HCT116 (cell line): ENCODE measurements around the gene STX10. TPM values are rescaled to one million over a fixed set of nuclear protein-coding genes. Genes with fewer than 3 reads are reported as not detected.
"Not testable (repeated sequence)": the region's sequence is repeated elsewhere in the genome, so short reads cannot be mapped to it uniquely, and the experiment has no call there.

Source experiments
- ATAC-seq: fragments of 200-7000 bp; cut with Tn5 transposase; 2 replicates; pipeline ENCODE4 v1.9.1; 2020; ENCODE audit warnings: mild to moderate bottlenecking, moderate library complexity
- BruUV-seq: library from RNA; stranded (reverse); fragments of 400-500 nt; replicated peaks from 2 replicates; lab custom pipeline; 2021; lab: Mats Ljungman, UMichigan
- CTCF ChIA-PET: fragments of 300-600 bp; sonication (Branson Sonifier 250); formaldehyde crosslinking; loops from one replicate; lab custom pipeline; 2021; ENCODE audit warnings: antibody characterized with exemption; lab: Charles Lee
- POLR2A ChIA-PET: fragments of 300-600, 350-600 bp; sonication (Branson Sonifier 250); formaldehyde crosslinking; loops from one replicate; lab custom pipeline; 2021; ENCODE audit warnings: antibody characterized with exemption; lab: Charles Lee
- RAD21 ChIA-PET, 2 experiments: fragments of 300-600 bp; sonication (Branson Sonifier 250); formaldehyde crosslinking; loops; one replicate each; lab custom pipeline; 2023; ENCODE audit warnings: low total read pairs in 2 of 2; ENCODE audit not compliant: uncharacterized antibody in 2 of 2, unreplicated experiment in 2 of 2, low non-redundant PET in 1 of 2; lab: Charles Lee
- DNase-seq: peaks from one replicate; pipeline ENCODE4 v3.0.0-alpha.2; 2010; ENCODE audit warnings: low read depth, low spot score
- H2AFZ ChIP-seq: fragments of 200-600 bp; shearing (Covaris generic), sonication (generic); 2 replicates; pipeline ENCODE4 v1.6.1; 2017; ENCODE audit warnings: low read depth, mixed run types, mixed read lengths, antibody characterized with exemption, low read length; ENCODE audit not compliant: poor library complexity, severe bottlenecking
- H3K27ac ChIP-seq: 2 replicates; pipeline ENCODE4 v1.5.1; 2012; ENCODE audit warnings: low read depth, low read length
- H3K27me3 ChIP-seq: fragments of 200-600 bp; sonication (generic); 2 replicates; pipeline ENCODE4 v1.6.1; 2016; ENCODE audit warnings: mixed run types, low read length, mixed read lengths; ENCODE audit not compliant: insufficient read depth
- H3K36me3 ChIP-seq, 2 experiments: fragments of 200-500 bp in 1 of 2; fragments of 200-600 bp in 1 of 2; sonication (Bioruptor generic) in 1 of 2; sonication (generic) in 1 of 2; 2 replicates each; pipeline versions ENCODE4 v1.5.1 to v1.6.1; 2014 to 2016; ENCODE audit warnings: low read length in 2 of 2, inconsistent platforms in 1 of 2, mixed read lengths in 1 of 2, mixed run types in 1 of 2; ENCODE audit not compliant: insufficient read depth in 2 of 2, control insufficient read depth in 1 of 2
- H3K4me1 ChIP-seq, 2 experiments: fragments of 200-600 bp in 1 of 2; sonication (generic) in 1 of 2; 2 replicates each; pipeline versions ENCODE4 v1.5.1 to v1.6.1; 2012 to 2017; ENCODE audit warnings: low read length in 2 of 2, inconsistent platforms in 1 of 2, mild to moderate bottlenecking in 1 of 2, mixed read lengths in 1 of 2, mixed run types in 1 of 2, moderate library complexity in 1 of 2; ENCODE audit not compliant: insufficient read depth in 2 of 2, control insufficient read depth in 1 of 2
- H3K4me2 ChIP-seq: fragments of 200-600 bp; sonication (generic); 2 replicates; pipeline ENCODE4 v1.6.1; 2017; ENCODE audit warnings: mixed run types, low read length, mixed read lengths
- H3K4me3 ChIP-seq, 2 experiments: fragments of 200-600 bp in 1 of 2; sonication (generic) in 1 of 2; replicated peaks in 1 of 2; 2 replicates each; pipeline ENCODE4 v1.5.1; 2011 to 2016; ENCODE audit warnings: low read length in 2 of 2, control low read depth in 1 of 2, low read depth in 1 of 2, mild to moderate bottlenecking in 1 of 2, mixed read lengths in 1 of 2, mixed run types in 1 of 2
- H3K79me2 ChIP-seq: fragments of 200-600 bp; sonication (generic); 2 replicates; pipeline ENCODE4 v1.6.1; 2017; ENCODE audit warnings: mild to moderate bottlenecking, mixed run types, low read length, moderate library complexity, mixed read lengths; ENCODE audit not compliant: insufficient read depth
- H3K9ac ChIP-seq: fragments of 200-600 bp; sonication (generic); 2 replicates; pipeline ENCODE4 v1.6.1; 2016; ENCODE audit warnings: low read length, mixed read lengths
- H3K9me2 ChIP-seq: fragments of 200-600 bp; sonication (generic), shearing (Covaris generic); 2 replicates; pipeline ENCODE4 v1.6.1; 2017; ENCODE audit warnings: mixed run types, mild to moderate bottlenecking, moderate library complexity; ENCODE audit not compliant: insufficient read depth
- H3K9me3 ChIP-seq, 2 experiments: fragments of 200-500 bp in 1 of 2; fragments of 200-600 bp in 1 of 2; sonication (Bioruptor generic) in 1 of 2; sonication (generic) in 1 of 2; 2 replicates each; pipeline ENCODE4 v1.6.1; 2014 to 2017; ENCODE audit warnings: low read length in 2 of 2, mixed read lengths in 2 of 2, inconsistent platforms in 1 of 2, low read depth in 1 of 2, mild to moderate bottlenecking in 1 of 2, mixed run types in 1 of 2, moderate library complexity in 1 of 2; ENCODE audit not compliant: control insufficient read depth in 1 of 2, insufficient read depth in 1 of 2
- H4K20me1 ChIP-seq: fragments of 200-600 bp; sonication (generic), shearing (Covaris generic); 2 replicates; pipeline ENCODE4 v1.6.1; 2017; ENCODE audit warnings: mixed run types, mild to moderate bottlenecking, moderate library complexity; ENCODE audit not compliant: insufficient read depth
- CEBPB ChIP-seq: IDR thresholded peaks from 2 replicates; pipeline ENCODE4 v1.6.1; 2012; ENCODE audit warnings: low read depth
- FOSL1 ChIP-seq: IDR thresholded peaks from 2 replicates; pipeline ENCODE4 v1.6.1; 2012; ENCODE audit warnings: low read depth
- POLR2A ChIP-seq: IDR thresholded peaks from 2 replicates; pipeline ENCODE4 v1.7.0; 2011; ENCODE audit warnings: borderline replicate concordance; ENCODE audit not compliant: insufficient read depth, insufficient read length; ENCODE audit errors: extremely low read depth
- POLR2AphosphoS5 ChIP-seq: IDR thresholded peaks from 2 replicates; pipeline ENCODE4 v1.6.1; 2011; ENCODE audit warnings: mild to moderate bottlenecking, low read depth, low read length, moderate library complexity
- intact Hi-C: fragments of 100-400 bp; cut with micrococcal nuclease; formaldehyde crosslinking; loops from 2 replicates; pipeline ENCODE4 v1.10.0; 2022
- total RNA-seq: library from RNA; stranded (reverse); gene quantifications from one replicate; pipeline ENCODE4 v1.2.1, GENCODE V29; 2021; ENCODE audit not compliant: unreplicated experiment

STX10 gene
- total RNA-seq, 1 experiment from 2014 or later = 149 TPM

DNA sequence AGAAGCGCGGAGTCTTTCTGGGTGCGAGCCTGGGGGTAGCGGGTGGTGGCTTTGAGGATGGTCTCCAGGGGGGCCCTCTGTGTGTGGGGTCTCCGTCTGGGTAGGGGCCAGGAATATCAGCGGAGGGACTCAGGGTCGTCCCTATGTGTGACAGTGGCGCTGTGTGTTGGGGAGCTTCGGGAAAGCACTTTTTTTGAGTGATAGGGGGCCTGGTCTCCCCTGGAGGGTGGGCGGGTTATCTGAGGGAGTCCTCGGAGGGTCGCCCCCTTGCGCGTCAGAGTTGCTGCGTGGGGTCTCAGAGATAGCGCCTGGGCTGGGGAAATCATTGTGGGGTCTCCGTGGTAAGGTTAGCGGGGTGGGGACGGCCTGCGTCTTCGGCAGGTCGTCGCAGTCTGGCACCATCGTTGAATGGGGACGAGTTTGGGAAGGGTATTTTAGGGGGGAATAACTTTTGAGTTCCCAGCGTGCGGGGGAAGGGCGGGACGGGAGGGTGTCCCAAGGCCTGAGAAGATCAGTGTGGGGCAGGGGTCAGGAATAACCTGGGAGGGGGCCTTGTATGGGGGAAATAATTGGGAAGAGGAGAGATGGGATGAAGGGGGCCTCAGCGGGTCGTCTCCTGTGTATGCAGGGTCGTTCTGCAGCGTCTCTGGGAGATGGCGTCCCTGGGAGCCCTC, 893 bp upstream of the STX10 start:
- peaks cover 61% of the 10 kb centered on the region for H3K79me2 ChIP-seq
- peaks cover 12% of the 10 kb centered on the region; the same call in 1 of the 2 replicates for H4K20me1 ChIP-seq
- TF ChIP-seq POLR2AphosphoS5 (peak; percentile 52; the same call in 1 of the 2 replicates), FOSL1 (no peak)
- peak overlapping the region; percentile 99 for H3K4me2 ChIP-seq
- CTCF ChIA-PET = no interaction called here
- peaks cover 0 to 12% of the 10 kb centered on the region in 2 experiments; a peak in 2 of 4 replicates for H3K36me3 ChIP-seq
- RAD21 ChIA-PET = no interaction called here
- H3K4me1 ChIP-seq = peaks cover 38 to 67% of the 10 kb centered on the region in 2 experiments
- H3K4me3 ChIP-seq = peak overlapping the region; percentile 84 to 98
- H3K9me3 ChIP-seq = no peaks in the 10 kb centered on the region
- H3K27ac ChIP-seq = peak overlapping the region; percentile 94
- no peak for DNase-seq
- no peaks in the 10 kb centered on the region for H3K27me3 ChIP-seq
- H2AFZ ChIP-seq = no peak overlapping the region
- TSS peak; percentile 59 for BruUV-seq
- H3K9me2 ChIP-seq = no peaks in the 10 kb centered on the region
- ATAC-seq = peak; percentile 1
- POLR2A ChIA-PET = interaction anchor here (1.7 to 2.5 kb wide), 3 partner anchors 13 to 23 kb away, joined by 5 to 11 read pairs (median 10); no protein-coding TSS in a partner anchor
- intact Hi-C loops = loop anchor here (2.0 to 5.0 kb wide), 3 partner anchors 34 to 696 kb away; partner anchors contain the start of gene TRMT1
- peak overlapping the region; percentile 100 for H3K9ac ChIP-seq

DNA sequence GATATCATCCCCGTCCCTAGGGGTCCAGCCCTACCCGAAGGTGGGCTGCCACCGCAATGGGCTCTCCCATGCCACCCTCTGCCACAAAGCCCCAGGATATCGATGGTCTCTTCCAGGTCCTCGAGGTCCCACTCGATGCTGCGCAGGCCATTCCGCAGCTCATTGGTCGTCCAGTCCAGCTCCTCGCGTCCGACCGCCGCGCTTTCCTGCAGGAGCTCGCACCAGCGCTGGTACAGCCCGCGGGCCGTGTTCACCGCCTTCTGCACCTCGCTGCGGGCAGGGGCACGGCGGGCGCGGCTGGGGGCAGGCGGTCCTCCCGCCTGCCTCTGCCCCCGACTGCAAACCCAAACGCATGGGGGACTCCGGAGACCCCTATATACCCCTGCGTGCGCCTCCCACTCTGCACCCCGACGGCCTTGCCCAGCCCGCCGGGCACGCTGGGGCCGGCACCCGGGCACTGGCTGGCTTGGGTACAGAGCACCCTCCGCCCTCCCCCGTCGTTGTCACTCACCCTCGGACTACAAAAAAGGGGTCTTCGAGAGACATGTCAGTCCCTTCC, 468 bp downstream of the STX10 start:
- POLR2A ChIA-PET = interaction anchor here (0.6 to 2.5 kb wide), 7 partner anchors 12 to 93 kb away, joined by 3 to 11 read pairs (median 4); no protein-coding TSS in a partner anchor
- H3K27ac ChIP-seq = peak overlapping the region; percentile 94
- no peaks in the 10 kb centered on the region for H3K27me3 ChIP-seq
- H3K4me2 ChIP-seq = peak overlapping the region; percentile 99
- CTCF ChIA-PET = interaction anchor here (0.9 to 1.1 kb wide), 3 partner anchors 55 to 172 kb away, joined by 3 to 4 read pairs (median 4); no protein-coding TSS in a partner anchor
- intact Hi-C loops = loop anchor here (2.0 to 5.0 kb wide), 3 partner anchors 33 to 698 kb away; partner anchors contain the start of gene TRMT1
- ATAC-seq (peak; percentile 2), DNase-seq (no peak)
- H4K20me1 ChIP-seq = peaks cover 12% of the 10 kb centered on the region; the same call in 1 of the 2 replicates
- peaks cover 0 to 15% of the 10 kb centered on the region in 2 experiments; a peak in 2 of 4 replicates for H3K36me3 ChIP-seq
- no TSS peak for BruUV-seq
- peaks cover 61% of the 10 kb centered on the region for H3K79me2 ChIP-seq
- peaks cover 34 to 66% of the 10 kb centered on the region in 2 experiments for H3K4me1 ChIP-seq
- no peak overlapping the region for H2AFZ ChIP-seq
- peak overlapping the region; percentile 100 for H3K9ac ChIP-seq
- H3K4me3 ChIP-seq = peak overlapping the region; percentile 84 to 98
- RAD21 ChIA-PET = interaction anchor here in 1 of 2 experiments (0.6 to 1.1 kb wide), 3 partner anchors 49 to 193 kb away, joined by 3 to 6 read pairs (median 4); no protein-coding TSS in a partner anchor
- H3K9me2 ChIP-seq = no peaks in the 10 kb centered on the region
- TF ChIP-seq POLR2A (peak; percentile 15), CEBPB (no peak)
- no peaks in the 10 kb centered on the region for H3K9me3 ChIP-seq

DNA sequence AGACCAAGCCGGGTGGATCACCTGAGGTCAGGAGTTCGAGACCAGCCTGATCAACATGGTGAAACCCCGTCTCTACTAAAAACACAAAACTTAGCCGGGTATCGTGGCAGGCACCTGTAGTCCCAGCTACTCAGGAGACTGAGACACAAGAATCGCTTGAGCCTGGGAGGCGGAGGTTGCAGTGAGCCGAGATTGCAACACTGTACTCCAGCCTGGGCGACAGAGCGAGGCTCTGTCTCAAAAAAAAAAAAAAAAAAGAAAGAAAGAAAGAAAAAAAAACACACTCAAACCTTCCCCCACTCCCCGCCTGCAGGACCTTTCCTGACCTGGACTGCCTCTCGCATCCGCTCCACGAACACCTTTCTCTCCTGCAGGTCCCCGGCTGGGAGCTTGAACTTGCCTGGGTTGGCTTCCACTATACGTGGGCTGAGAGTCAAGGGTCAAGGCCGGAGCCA, 975 bp downstream of the STX10 start:
- H3K9me3 ChIP-seq, intact Hi-C loops: not testable (repeated sequence)
- H3K27ac ChIP-seq = peak overlapping the region; percentile 94

More for the DNA sequence above, 975 bp downstream of the STX10 start:
- CTCF ChIA-PET = interaction anchor here (1.0 to 1.1 kb wide), 2 partner anchors 89 to 171 kb away, joined by 3 to 4 read pairs; no protein-coding TSS in a partner anchor
- RAD21 ChIA-PET = interaction anchor here in 1 of 2 experiments (1.1 kb wide), 1 partner anchor 48 kb away, joined by 6 read pairs; no protein-coding TSS in a partner anchor
- not testable (repeated sequence) for DNase-seq, BruUV-seq, ATAC-seq, H4K20me1 ChIP-seq, H2AFZ ChIP-seq, H3K27me3 ChIP-seq, H3K9me2 ChIP-seq
- H3K4me2 ChIP-seq = peak overlapping the region; percentile 99
- H3K4me3 ChIP-seq = peak overlapping the region; percentile 84 to 98
- POLR2A ChIA-PET = interaction anchor here (1.1 to 2.5 kb wide), 3 partner anchors 15 to 83 kb away, joined by 3 to 11 read pairs (median 5); no protein-coding TSS in a partner anchor
- H3K4me1 ChIP-seq = peaks cover 39 to 66% of the 10 kb centered on the region in 2 experiments
- H3K79me2 ChIP-seq = peaks cover 61% of the 10 kb centered on the region
- peaks cover 0 to 19% of the 10 kb centered on the region in 2 experiments; a peak in 3 of 4 replicates for H3K36me3 ChIP-seq
- H3K9ac ChIP-seq = peak overlapping the region; percentile 100
